ENCODE measurements around the gene SEPTIN12.

- TF ChIP-seq CTCF (IDR thresholded peaks at IDR 0.05) (no peak), POLR2A (IDR thresholded peaks at IDR 0.05) (no peak)
Observed at GRCh38 chr16:4745274-4745569, 42.9 kb downstream of the SEPTIN12 start.

Data from esophagus squamous epithelium (tissue), 4 donors.